ENCODE data around the gene GCNT4. TPM values are rescaled to one million over a fixed set of nuclear protein-coding genes. Genes with fewer than 3 reads are reported as not detected.

Gene GCNT4
- total and polyA plus RNA-seq, 12 donors: 0.09 to 0.58 (median 0.31) TPM

GRCh38 chr5:75042522-75042921 lies 9.8 kb downstream of the GCNT4 start:
- H3K4me3 ChIP-seq: no peak overlapping the region
- WGBS, 2 donors: 87 to 90% methylated on average over 1 of the region's 1 CpG
- no peaks in the 10 kb centered on the region for H3K27me3 ChIP-seq
- H3K27ac ChIP-seq: no peak overlapping the region
- intact Hi-C loops (cut with DNase I): loop anchor here in 3 of 10 donors (10.0 kb wide), 3 partner anchors 222 to 378 kb away; partner anchors contain the start of gene HMGCR (in 1 of the 3)
- no peaks in the 10 kb centered on the region for H3K9me3 ChIP-seq
- no peaks in the 10 kb centered on the region for H3K4me1 ChIP-seq
- DNase-seq (no peak), ATAC-seq (no peak)
- peaks cover 0 to 28% (median 0%) of the 10 kb centered on the region in 9 donors for H3K36me3 ChIP-seq
- TF ChIP-seq CTCF (IDR thresholded peaks at IDR 0.05): no peak

DNA sequence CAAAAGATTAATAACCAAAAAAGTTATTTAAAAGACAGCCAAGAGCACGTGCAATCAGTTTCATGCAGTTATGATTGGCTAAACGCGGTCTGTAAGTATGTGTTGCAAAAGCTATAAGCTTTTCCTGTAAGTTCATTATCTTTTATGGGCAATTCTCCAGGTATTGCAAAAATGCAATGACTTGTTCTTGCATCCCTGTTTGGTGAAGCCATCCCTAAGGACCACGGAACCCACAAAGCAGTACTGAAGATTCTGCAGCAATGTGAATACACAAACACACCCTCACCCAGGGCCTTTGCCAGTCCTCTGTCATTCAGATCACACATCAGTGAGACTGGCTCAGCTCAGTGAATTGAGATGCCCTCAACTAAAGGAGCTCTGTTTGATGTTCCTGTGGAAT lies 11.4 kb downstream of the GCNT4 start:
- intact Hi-C loops (cut with DNase I): loop anchor here in 3 of 10 donors (10.0 kb wide), 3 partner anchors 224 to 376 kb away; partner anchors contain the start of gene HMGCR (in 1 of the 3)
- 68 to 69% methylated on average over 4 of the region's 4 CpGs for WGBS, 2 donors
- ATAC-seq (no peak), DNase-seq (no peak)
- Histone ChIP-seq H3K9me3 (no peaks in the 10 kb centered on the region), H3K4me1 (no peaks in the 10 kb centered on the region), H3K4me3 (no peak overlapping the region), H3K36me3 (peaks cover 0 to 18% (median 0%) of the 10 kb centered on the region in 9 donors), H3K27ac (no peak overlapping the region), H3K27me3 (no peaks in the 10 kb centered on the region)
- no peak for TF ChIP-seq CTCF (IDR thresholded peaks at IDR 0.05)

DNA sequence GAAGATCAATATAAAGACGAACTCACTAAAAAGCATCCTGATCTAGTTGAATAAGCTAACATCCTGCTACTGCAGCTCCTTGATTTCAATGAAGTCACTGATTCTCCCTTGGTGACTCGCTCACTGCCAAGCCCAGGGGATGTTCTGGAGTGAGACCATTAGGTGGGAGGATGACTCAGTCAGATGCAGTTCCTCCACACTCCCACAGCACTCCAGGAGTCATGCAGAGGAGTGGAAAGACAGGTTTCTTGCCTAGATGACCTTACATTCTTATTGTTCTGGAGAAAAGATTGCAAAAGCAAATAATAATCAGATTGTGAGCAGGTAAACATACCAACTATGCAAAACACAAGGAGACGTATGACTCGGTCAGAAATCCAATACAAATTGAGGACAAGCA lies 15.3 kb downstream of the GCNT4 start:
- TF ChIP-seq CTCF (IDR thresholded peaks at IDR 0.05): no peak
- DNase-seq: no peak
- WGBS, 2 donors: 84 to 85% methylated on average over 4 of the region's 4 CpGs

DNA sequence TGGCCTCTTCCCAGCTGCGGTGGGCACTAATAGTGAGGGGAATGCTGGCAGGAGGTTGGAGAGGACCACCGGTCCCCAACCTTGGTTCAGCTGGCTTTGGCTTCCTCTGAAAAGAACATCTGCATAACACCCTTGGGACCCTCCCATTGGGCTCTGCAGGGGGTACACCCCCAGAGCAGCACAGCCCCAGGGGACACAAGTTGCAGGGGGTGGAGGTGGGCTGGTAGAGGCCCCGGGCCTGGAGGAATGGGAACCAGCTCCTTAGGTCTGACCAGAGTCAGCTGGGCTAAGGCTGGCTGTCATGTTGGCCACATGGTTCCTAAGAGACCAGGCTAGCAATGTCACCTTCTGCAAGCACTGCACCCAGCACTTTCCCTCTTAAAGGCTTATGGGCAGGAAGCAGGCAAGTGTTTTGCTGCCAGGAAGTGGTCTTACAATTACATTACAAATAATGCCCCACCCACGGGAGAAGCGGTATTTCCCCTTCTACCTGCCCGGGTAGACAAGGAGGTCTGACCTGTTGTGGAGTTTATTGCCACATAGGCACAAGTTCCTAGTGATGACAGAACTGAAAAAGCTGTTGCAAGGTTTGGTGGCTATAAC lies 18.1 kb downstream of the GCNT4 start:
- WGBS, 2 donors: 73 to 78% methylated on average over 6 of the region's 6 CpGs
- DNase-seq (no peak), ATAC-seq (no peak)
- TF ChIP-seq CTCF (IDR thresholded peaks at IDR 0.05): no peak
- no peaks in the 10 kb centered on the region for H3K4me1 ChIP-seq
- no peak overlapping the region for H3K4me3 ChIP-seq
- H3K27ac ChIP-seq: no peak overlapping the region
- no peaks in the 10 kb centered on the region for H3K9me3 ChIP-seq
- H3K36me3 ChIP-seq: no peaks in the 10 kb centered on the region
- H3K27me3 ChIP-seq: no peaks in the 10 kb centered on the region
- intact Hi-C loops (cut with DNase I): no loop called here

More for the DNA sequence above, 15.3 kb downstream of the GCNT4 start:
- Histone ChIP-seq H3K36me3 (no peaks in the 10 kb centered on the region), H3K4me1 (no peaks in the 10 kb centered on the region), H3K27me3 (no peaks in the 10 kb centered on the region), H3K9me3 (no peaks in the 10 kb centered on the region), H3K4me3 (no peak overlapping the region), H3K27ac (no peak overlapping the region)
- ATAC-seq: no peak
- intact Hi-C loops (cut with DNase I): no loop called here
